Ishikawa (cell line): ENCODE results near the gene BOK.
A peak's percentile ranks its signal among the peaks of the same experiment; 100 is the strongest.

Source experiments
- CEBPB ChIP-seq: IDR thresholded peaks from 2 replicates; pipeline ENCODE4 v1.6.1; 2012
- CREB1 ChIP-seq: IDR thresholded peaks from 2 replicates; pipeline ENCODE4 v1.6.1; 2012; ENCODE audit warnings: low read depth
- EGR1 ChIP-seq: IDR thresholded peaks from 2 replicates; pipeline ENCODE4 v1.6.1; 2012
- EP300 ChIP-seq: IDR thresholded peaks from 2 replicates; pipeline ENCODE4 v1.6.1; 2012; ENCODE audit warnings: borderline replicate concordance
- FOXM1 ChIP-seq: IDR thresholded peaks from 2 replicates; pipeline ENCODE4 v1.6.1; 2012; ENCODE audit warnings: low read depth, borderline replicate concordance
- MAX ChIP-seq: IDR thresholded peaks from 2 replicates; pipeline ENCODE4 v1.6.1; 2012
- NFIC ChIP-seq: IDR thresholded peaks from 2 replicates; pipeline ENCODE4 v1.6.1; 2012
- RAD21 ChIP-seq: IDR thresholded peaks from 2 replicates; pipeline ENCODE4 v1.6.1; 2012; ENCODE audit warnings: low read depth
- REST ChIP-seq: IDR thresholded peaks from 2 replicates; pipeline ENCODE4 v1.6.1; 2012; ENCODE audit warnings: low read depth, mild to moderate bottlenecking
- TAF1 ChIP-seq: IDR thresholded peaks from 2 replicates; pipeline ENCODE4 v1.6.1; 2012; ENCODE audit warnings: low read depth, mild to moderate bottlenecking
- TCF12 ChIP-seq: IDR thresholded peaks from 2 replicates; pipeline ENCODE4 v1.6.1; 2012; ENCODE audit warnings: low read depth
- TEAD4 ChIP-seq: IDR thresholded peaks from 2 replicates; pipeline ENCODE4 v1.6.1; 2012
- USF1 ChIP-seq: IDR thresholded peaks from 2 replicates; pipeline ENCODE4 v1.6.1; 2012
- YY1 ChIP-seq: IDR thresholded peaks from 2 replicates; pipeline ENCODE4 v1.6.1; 2012; ENCODE audit warnings: low read depth
- ZBTB7A ChIP-seq: IDR thresholded peaks from 2 replicates; pipeline ENCODE4 v1.6.1; 2012; ENCODE audit warnings: low read depth

The BOK gene

GRCh38 chr2:241556746-241557145, 1.8 kb upstream of the BOK start:
- no peak for TF ChIP-seq CEBPB
- TF ChIP-seq USF1: no peak
- TF ChIP-seq TCF12: no peak
- no peak for TF ChIP-seq RAD21
- no peak for TF ChIP-seq EP300
- TF ChIP-seq REST: no peak
- TF ChIP-seq TEAD4: no peak
- TF ChIP-seq ZBTB7A: no peak
- TF ChIP-seq YY1: no peak

GRCh38 chr2:241559323-241560161, 997 bp downstream of the BOK start:
- TF ChIP-seq EP300: no peak
- TF ChIP-seq CEBPB: no peak
- no peak for TF ChIP-seq TAF1
- peak; percentile 67; the same call in 1 of the 2 replicates for TF ChIP-seq ZBTB7A
- TF ChIP-seq USF1: peak; percentile 72
- TF ChIP-seq CREB1: no peak
- TF ChIP-seq FOXM1: 0 out of 2 replicates have a peak, but pooled peaks have one; percentile 49
- TF ChIP-seq RAD21: no peak
- TF ChIP-seq TEAD4: no peak; the same call in 1 of the 2 replicates
- peak; percentile 72 for TF ChIP-seq NFIC
- TF ChIP-seq YY1: no peak
- peak; percentile 77 for TF ChIP-seq EGR1
- peak; percentile 47; the same call in 1 of the 2 replicates for TF ChIP-seq TCF12
- TF ChIP-seq MAX: peak; percentile 81
- no peak for TF ChIP-seq REST

- TF ChIP-seq REST (no peak), MAX (no peak), USF1 (no peak), YY1 (no peak), EP300 (no peak), EGR1 (no peak), TEAD4 (no peak), TCF12 (no peak), FOXM1 (no peak), CEBPB (no peak)
These were observed 1.8 kb downstream of the BOK start for GRCh38 chr2:241560162-241560882.
